DND-41 (cell line): Measurements from ENCODE around the gene ZNF428.

Experiments
- ATAC-seq: fragments of 200-7000 bp; cut with Tn5 transposase; 3 replicates; pipeline ENCODE4 v1.9.1; 2021; ENCODE audit warnings: low read depth; ENCODE audit not compliant: insufficient read depth
- DNase-seq: peaks from one replicate; pipeline ENCODE4 v3.0.0-alpha.2; 2020
- H2AFZ ChIP-seq: 2 replicates; pipeline ENCODE4 v1.6.0; 2012; ENCODE audit warnings: low read depth, low read length
- H3K27ac ChIP-seq: 2 replicates; pipeline ENCODE4 v1.5.1; 2012; ENCODE audit warnings: low read length, inconsistent platforms
- H3K27me3 ChIP-seq: fragments of 200-600 bp; sonication (generic); 2 replicates; pipeline ENCODE4 v1.6.0; 2012; ENCODE audit warnings: low read length, mild to moderate bottlenecking, inconsistent platforms; ENCODE audit not compliant: insufficient read depth, poor library complexity
- H3K36me3 ChIP-seq: 2 replicates; pipeline ENCODE4 v1.5.1; 2012; ENCODE audit warnings: low read length, inconsistent platforms; ENCODE audit not compliant: insufficient read depth
- H3K4me1 ChIP-seq: 2 replicates; pipeline ENCODE4 v1.5.1; 2012; ENCODE audit warnings: mild to moderate bottlenecking, low read length; ENCODE audit not compliant: insufficient read depth
- H3K4me2 ChIP-seq: 2 replicates; pipeline ENCODE4 v1.6.0; 2012; ENCODE audit warnings: mild to moderate bottlenecking, moderate library complexity, low read length, inconsistent platforms; ENCODE audit not compliant: insufficient read depth
- H3K4me3 ChIP-seq, 2 experiments: fragments of 200-600 bp in 1 of 2; shearing (Covaris generic) in 1 of 2; 2 replicates each; pipeline ENCODE4 v1.5.1; 2012 to 2016; ENCODE audit warnings: inconsistent platforms in 2 of 2, low read length in 2 of 2, mild to moderate bottlenecking in 2 of 2, low read depth in 1 of 2, moderate library complexity in 1 of 2
- H3K79me2 ChIP-seq: 2 replicates; pipeline ENCODE4 v1.6.0; 2012; ENCODE audit warnings: low read length, inconsistent platforms; ENCODE audit not compliant: insufficient read depth
- H3K9ac ChIP-seq: 2 replicates; pipeline ENCODE4 v1.6.0; 2012; ENCODE audit warnings: low read depth, mild to moderate bottlenecking, inconsistent platforms, low read length, moderate library complexity
- H3K9me3 ChIP-seq: 2 replicates; pipeline ENCODE4 v1.5.1; 2012; ENCODE audit warnings: low read length, moderate library complexity, mild to moderate bottlenecking, inconsistent platforms; ENCODE audit not compliant: insufficient read depth, severe bottlenecking
- H4K20me1 ChIP-seq: 2 replicates; pipeline ENCODE4 v1.6.0; 2012; ENCODE audit warnings: low read length; ENCODE audit not compliant: insufficient read depth
- CTCF ChIP-seq: IDR thresholded peaks from 2 replicates; pipeline ENCODE4 v1.5.1; 2012; ENCODE audit warnings: borderline replicate concordance, low read length, moderate library complexity, mild to moderate bottlenecking; ENCODE audit not compliant: poor library complexity, severe bottlenecking; ENCODE audit errors: extremely low read depth
- EZH2 ChIP-seq: IDR thresholded peaks from 3 replicates; pipeline ENCODE4 v1.6.1; 2012; ENCODE audit warnings: borderline replicate concordance, low read depth, mild to moderate bottlenecking, moderate library complexity, low read length, inconsistent platforms; ENCODE audit not compliant: severe bottlenecking

ZNF428 gene

GRCh38 chr19:43639519-43640423 lies 20.3 kb upstream of the ZNF428 start, which contains the start of gene CADM4:
Gene CADM4 (minus strand): TSS chr19:43639850. CDS start chr19:43639790, 60 bp downstream.
- Histone ChIP-seq H3K27me3 (peaks cover 22% of the 10 kb centered on the region), H3K4me2 (peak within 1 kb of the TSS; percentile 87), H3K9me3 (no peaks in the 10 kb centered on the region), H2AFZ (peak within 1 kb of the TSS; percentile 66), H4K20me1 (peaks cover 5% of the 10 kb centered on the region; the same call in 1 of the 2 replicates), H3K79me2 (no peaks in the 10 kb centered on the region), H3K9ac (peak within 1 kb of the TSS; percentile 55), H3K36me3 (no peaks in the 10 kb centered on the region), H3K4me1 (peaks cover 20% of the 10 kb centered on the region), H3K27ac (no peak within 1 kb of the TSS), H3K4me3 (peak within 1 kb of the TSS; percentile 20 to 59; a peak in 3 of 4 replicates)
- DNase-seq, result peak; percentile 56
- no peak for TF ChIP-seq EZH2
- TF ChIP-seq CTCF, result no peak
- ATAC-seq, result peak; percentile 76

GRCh38 chr19:43638995-43639518 lies 19.6 kb upstream of the ZNF428 start:
- Histone ChIP-seq H3K4me2 (peak overlapping the region; percentile 87), H3K4me1 (peaks cover 20% of the 10 kb centered on the region), H2AFZ (peak overlapping the region; percentile 44), H3K79me2 (no peaks in the 10 kb centered on the region), H3K4me3 (peak overlapping the region; percentile 20 to 57; a peak in 3 of 4 replicates), H3K27ac (no peak overlapping the region), H3K36me3 (no peaks in the 10 kb centered on the region), H4K20me1 (peaks cover 5% of the 10 kb centered on the region; the same call in 1 of the 2 replicates), H3K9ac (peak overlapping the region; percentile 55; the same call in 1 of the 2 replicates), H3K9me3 (no peaks in the 10 kb centered on the region), H3K27me3 (peaks cover 22% of the 10 kb centered on the region)
- no peak for TF ChIP-seq EZH2
- TF ChIP-seq CTCF, result no peak
- DNase-seq (no peak), ATAC-seq (no peak)

GRCh38 chr19:43638214-43638994 lies 19.0 kb upstream of the ZNF428 start:
- no peak for TF ChIP-seq EZH2
- H3K9ac ChIP-seq, result peak overlapping the region; percentile 55; the same call in 1 of the 2 replicates
- peaks cover 22% of the 10 kb centered on the region for H3K27me3 ChIP-seq

More at GRCh38 chr19:43638214-43638994, 19.0 kb upstream of the ZNF428 start:
- Histone ChIP-seq H3K4me2 (peak overlapping the region; percentile 87), H3K4me3 (0 out of 4 replicates have a peak overlapping the region, but pooled peaks of 1 of the 2 experiments have one; percentile 57), H2AFZ (no peak overlapping the region; the same call in 1 of the 2 replicates), H3K27ac (no peak overlapping the region), H3K79me2 (no peaks in the 10 kb centered on the region), H3K4me1 (peaks cover 20% of the 10 kb centered on the region), H3K36me3 (no peaks in the 10 kb centered on the region), H4K20me1 (peaks cover 5% of the 10 kb centered on the region; the same call in 1 of the 2 replicates), H3K9me3 (no peaks in the 10 kb centered on the region)
- ATAC-seq, result no peak
- no peak for DNase-seq
